Breast epithelium (tissue), 4 donors: Measurements from ENCODE around the gene PLEKHH1. TPM values are rescaled to one million over a fixed set of nuclear protein-coding genes. Genes with fewer than 3 reads are reported as not detected.

Source experiments
- DNase-seq, 2 donors: peaks; one replicate each; pipeline ENCODE4 v3.0.0-alpha.2; 2019; ENCODE audit warnings: low spot score in 2 of 2
- H3K27ac ChIP-seq, 2 donors: fragments of 200-600 bp; sonication (generic) in 1 of 2; one replicate each; pipeline ENCODE4 v1.5.1; 2016 to 2019; ENCODE audit warnings: mild to moderate bottlenecking in 1 of 2
- H3K27me3 ChIP-seq, 2 donors: fragments of 200-600 bp; sonication (generic) in 1 of 2; one replicate each; pipeline versions ENCODE4 v1.5.1 to v1.6.0; 2017 to 2019; ENCODE audit warnings: control low read depth in 1 of 2, mild to moderate bottlenecking in 1 of 2
- H3K36me3 ChIP-seq: fragments of 200-600 bp; one replicate; pipeline ENCODE4 v1.5.1; 2019
- H3K4me1 ChIP-seq, 2 donors: fragments of 200-600 bp; sonication (generic); one replicate each; pipeline ENCODE4 v1.5.1; 2016 to 2019; ENCODE audit warnings: control low read depth in 1 of 2
- H3K4me3 ChIP-seq, 3 donors: fragments of 200-600 bp; sonication (generic); 1 replicate in 2 of 3; 2 replicates in 1 of 3; pipeline ENCODE4 v1.5.1; 2016 to 2019; ENCODE audit warnings: mild to moderate bottlenecking in 3 of 3, moderate library complexity in 2 of 3
- H3K9me3 ChIP-seq, 2 donors: fragments of 200-600 bp; sonication (generic) in 1 of 2; one replicate each; pipeline ENCODE4 v1.5.1; 2016 to 2019; ENCODE audit warnings: control low read depth in 1 of 2
- POLR2A ChIP-seq: fragments of 450-650 bp; IDR thresholded peaks from one replicate; pipeline ENCODE4 v1.6.1; 2016; ENCODE audit warnings: antibody characterized with exemption, mild to moderate bottlenecking, moderate library complexity
- POLR2AphosphoS5 ChIP-seq, 3 donors: sonication (generic); formaldehyde crosslinking; IDR thresholded peaks; one replicate each; pipeline ENCODE4 v1.6.1; 2017; ENCODE audit warnings: antibody characterized with exemption in 3 of 3
- intact Hi-C: fragments of 100-400 bp; cut with DNase I; formaldehyde crosslinking; loops from one replicate; pipeline ENCODE4 v1.15.1; 2023; ENCODE audit warnings: low total_unique reads
- total RNA-seq, 3 donors: library from RNA; depleted of rRNA; stranded (reverse); fragments of >200 nt; gene quantifications; one replicate each; pipeline ENCODE4 v1.1.0, GENCODE V29; 2016
- TF ChIP-seq, protein P1 (sequence below), 3 donors: fragments of 450-650 bp; IDR thresholded peaks; one replicate each; pipeline ENCODE4 v1.5.1; 2016 to 2017; ENCODE audit warnings: antibody characterized with exemption in 3 of 3, mild to moderate bottlenecking in 3 of 3, moderate library complexity in 3 of 3

PLEKHH1 gene
- total RNA-seq, 3 donors from 2014 or later = 2.9 to 18.9 (median 14.7) TPM

DNA sequence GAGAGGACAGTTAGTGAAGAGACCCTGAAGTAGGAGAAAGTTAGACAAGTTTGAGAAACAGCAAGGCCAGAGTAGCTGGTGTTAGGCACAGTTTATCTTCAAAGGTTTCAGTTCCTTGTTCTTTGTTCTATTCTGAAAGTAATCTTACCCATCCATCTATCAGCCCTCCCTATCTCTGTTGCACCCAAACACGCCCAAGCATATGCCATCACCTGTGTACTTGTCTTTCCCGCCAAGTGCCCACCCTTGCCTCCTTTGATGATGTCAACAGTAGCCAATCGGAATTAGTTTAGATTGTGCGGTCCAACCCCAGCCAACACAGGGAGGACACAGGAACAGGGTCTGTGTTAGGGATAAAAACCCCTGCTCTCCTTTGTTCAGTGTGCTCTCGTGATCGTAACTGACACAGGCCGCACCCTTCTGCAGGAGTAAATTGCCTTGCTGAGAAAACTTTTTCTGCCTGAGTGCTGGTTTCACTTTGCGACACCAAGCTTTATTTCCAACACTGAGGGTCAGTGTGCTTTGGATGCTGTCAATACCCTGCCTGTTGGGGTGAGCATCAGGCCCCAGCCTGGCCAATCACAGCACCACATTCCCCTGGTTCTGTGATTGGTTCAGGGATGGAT, 39.9 kb upstream of the PLEKHH1 start:
- H3K9me3 ChIP-seq = peaks cover 0 to 13% of the 10 kb centered on the region in 2 donors
- H3K4me1 ChIP-seq = no peaks in the 10 kb centered on the region
- no peak overlapping the region for H3K27ac ChIP-seq
- no peak overlapping the region for H3K4me3 ChIP-seq
- intact Hi-C loops = no loop called here
- DNase-seq = no peak
- TF ChIP-seq POLR2AphosphoS5 (IDR thresholded peaks at IDR 0.05) = no peak
- TF ChIP-seq, protein P1, sequence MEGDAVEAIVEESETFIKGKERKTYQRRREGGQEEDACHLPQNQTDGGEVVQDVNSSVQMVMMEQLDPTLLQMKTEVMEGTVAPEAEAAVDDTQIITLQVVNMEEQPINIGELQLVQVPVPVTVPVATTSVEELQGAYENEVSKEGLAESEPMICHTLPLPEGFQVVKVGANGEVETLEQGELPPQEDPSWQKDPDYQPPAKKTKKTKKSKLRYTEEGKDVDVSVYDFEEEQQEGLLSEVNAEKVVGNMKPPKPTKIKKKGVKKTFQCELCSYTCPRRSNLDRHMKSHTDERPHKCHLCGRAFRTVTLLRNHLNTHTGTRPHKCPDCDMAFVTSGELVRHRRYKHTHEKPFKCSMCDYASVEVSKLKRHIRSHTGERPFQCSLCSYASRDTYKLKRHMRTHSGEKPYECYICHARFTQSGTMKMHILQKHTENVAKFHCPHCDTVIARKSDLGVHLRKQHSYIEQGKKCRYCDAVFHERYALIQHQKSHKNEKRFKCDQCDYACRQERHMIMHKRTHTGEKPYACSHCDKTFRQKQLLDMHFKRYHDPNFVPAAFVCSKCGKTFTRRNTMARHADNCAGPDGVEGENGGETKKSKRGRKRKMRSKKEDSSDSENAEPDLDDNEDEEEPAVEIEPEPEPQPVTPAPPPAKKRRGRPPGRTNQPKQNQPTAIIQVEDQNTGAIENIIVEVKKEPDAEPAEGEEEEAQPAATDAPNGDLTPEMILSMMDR (IDR thresholded peaks at IDR 0.05) = no peak
- TF ChIP-seq POLR2A = no peak
- H3K36me3 ChIP-seq = no peaks in the 10 kb centered on the region
- no peaks in the 10 kb centered on the region for H3K27me3 ChIP-seq

DNA sequence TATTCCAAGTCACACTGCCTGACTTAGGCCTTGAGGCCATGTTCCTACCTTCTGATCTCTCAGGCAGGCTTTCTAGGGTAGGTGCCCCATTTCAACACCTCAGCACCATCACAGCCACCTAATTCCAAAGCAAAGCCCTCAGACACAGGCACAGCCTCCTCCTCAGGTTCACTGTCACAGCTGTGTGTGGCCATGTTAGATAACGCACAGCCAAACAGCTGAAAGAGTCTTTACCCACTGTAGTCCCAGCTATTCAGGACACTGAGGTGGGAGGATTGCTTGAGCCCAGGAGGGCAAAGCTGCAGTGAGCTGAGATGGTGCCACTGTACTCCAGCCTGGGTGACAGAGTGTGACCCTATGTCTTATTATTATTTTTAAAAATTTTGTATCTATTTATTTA, 37.3 kb upstream of the PLEKHH1 start:
- no peaks in the 10 kb centered on the region for H3K4me1 ChIP-seq
- H3K9me3 ChIP-seq = peaks cover 0 to 13% of the 10 kb centered on the region in 2 donors
- H3K27me3 ChIP-seq = no peaks in the 10 kb centered on the region
- intact Hi-C loops = no loop called here
- no peak overlapping the region for H3K4me3 ChIP-seq
- DNase-seq = no peak
- TF ChIP-seq POLR2AphosphoS5 (IDR thresholded peaks at IDR 0.05) = no peak
- TF ChIP-seq, protein P1 (IDR thresholded peaks at IDR 0.05) = no peak
- TF ChIP-seq POLR2A = no peak
- H3K27ac ChIP-seq = no peak overlapping the region
- H3K36me3 ChIP-seq = no peaks in the 10 kb centered on the region

DNA sequence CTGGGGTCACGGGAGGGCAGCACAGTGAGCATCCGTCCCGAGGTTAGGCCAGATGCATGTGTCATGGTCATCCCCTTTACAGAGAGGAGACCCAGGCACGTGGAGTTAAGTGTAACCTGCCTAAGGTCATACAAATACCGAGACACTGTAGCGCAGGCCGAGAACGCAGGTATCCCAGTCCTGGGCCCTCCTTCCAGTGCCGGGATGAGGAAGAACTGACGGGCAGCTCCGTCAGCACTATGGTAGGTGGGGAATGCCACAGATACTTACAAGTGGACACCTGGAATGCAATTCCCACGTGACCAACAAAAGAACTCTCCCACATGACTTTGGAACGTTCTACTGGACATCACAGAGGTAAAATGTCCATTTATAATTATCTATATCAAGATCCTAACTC, 35.9 kb upstream of the PLEKHH1 start:
- Histone ChIP-seq H3K36me3 (no peaks in the 10 kb centered on the region), H3K27ac (no peak overlapping the region), H3K27me3 (no peaks in the 10 kb centered on the region), H3K4me3 (no peak overlapping the region), H3K4me1 (no peaks in the 10 kb centered on the region), H3K9me3 (peaks cover 0 to 13% of the 10 kb centered on the region in 2 donors)
- intact Hi-C loops = no loop called here
- DNase-seq = no peak
- TF ChIP-seq POLR2AphosphoS5 (IDR thresholded peaks at IDR 0.05) (no peak), POLR2A (no peak)
- TF ChIP-seq, protein P1 (IDR thresholded peaks at IDR 0.05) = no peak

DNA sequence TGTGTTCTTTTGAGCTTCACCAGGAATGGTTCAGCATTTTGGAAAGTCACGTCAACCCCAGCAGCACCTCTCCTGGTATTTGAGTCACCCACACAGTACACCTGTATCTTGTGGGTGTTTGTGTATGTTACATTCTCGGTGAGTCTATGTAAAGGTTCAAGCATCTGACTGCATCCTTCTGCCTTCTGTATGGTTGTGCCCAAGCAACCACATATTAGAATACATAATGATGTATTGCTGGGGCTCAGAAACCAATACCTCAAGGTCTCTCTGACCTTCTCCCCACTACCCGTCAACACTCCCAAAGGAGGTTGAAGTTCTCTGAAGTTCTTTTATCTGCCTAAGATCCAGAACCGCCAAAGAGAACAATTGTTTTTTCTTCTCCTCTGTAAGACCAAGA, 35.4 kb upstream of the PLEKHH1 start:
- H3K27me3 ChIP-seq = no peaks in the 10 kb centered on the region
- no peaks in the 10 kb centered on the region for H3K4me1 ChIP-seq
- H3K9me3 ChIP-seq = peaks cover 0 to 13% of the 10 kb centered on the region in 2 donors
- H3K36me3 ChIP-seq = no peaks in the 10 kb centered on the region
- TF ChIP-seq POLR2A = no peak
- intact Hi-C loops = no loop called here
- H3K27ac ChIP-seq = no peak overlapping the region
- DNase-seq = no peak
- no peak overlapping the region for H3K4me3 ChIP-seq

DNA sequence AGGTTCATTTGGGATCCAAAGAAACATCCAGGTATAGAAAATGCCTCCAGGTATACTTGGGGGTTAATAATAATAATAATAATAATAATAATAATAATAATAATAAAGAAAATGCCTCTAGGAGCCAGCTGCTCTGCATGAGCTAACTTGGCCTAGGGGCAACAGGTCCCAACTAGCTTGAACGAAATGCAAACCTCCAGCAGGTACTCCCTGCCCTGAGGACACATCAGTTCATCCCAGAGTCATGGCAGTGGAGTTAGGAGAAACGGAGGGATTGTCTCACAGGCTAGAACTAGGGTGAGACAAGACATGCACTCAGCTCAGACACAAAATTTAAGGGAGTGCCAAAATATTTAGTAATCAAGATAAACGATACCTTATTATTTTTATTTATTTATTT, 32.1 kb upstream of the PLEKHH1 start:
- intact Hi-C loops = no loop called here
- no peaks in the 10 kb centered on the region for H3K27me3 ChIP-seq
- no peaks in the 10 kb centered on the region for H3K36me3 ChIP-seq
- no peak for DNase-seq
- no peaks in the 10 kb centered on the region for H3K9me3 ChIP-seq
- no peak overlapping the region for H3K4me3 ChIP-seq
- TF ChIP-seq, protein P1 (IDR thresholded peaks at IDR 0.05) = no peak
- TF ChIP-seq POLR2A (no peak), POLR2AphosphoS5 (IDR thresholded peaks at IDR 0.05) (no peak)
- no peak overlapping the region for H3K27ac ChIP-seq
- H3K4me1 ChIP-seq = no peaks in the 10 kb centered on the region
